GM18526 (cell line): ENCODE data around the gene USP44.

Source experiments
- POLR2A ChIP-seq: IDR thresholded peaks from 3 replicates; pipeline ENCODE4 v1.6.1; 2011; ENCODE audit not compliant: insufficient read length; ENCODE audit errors: extremely low read depth

The USP44 gene

DNA sequence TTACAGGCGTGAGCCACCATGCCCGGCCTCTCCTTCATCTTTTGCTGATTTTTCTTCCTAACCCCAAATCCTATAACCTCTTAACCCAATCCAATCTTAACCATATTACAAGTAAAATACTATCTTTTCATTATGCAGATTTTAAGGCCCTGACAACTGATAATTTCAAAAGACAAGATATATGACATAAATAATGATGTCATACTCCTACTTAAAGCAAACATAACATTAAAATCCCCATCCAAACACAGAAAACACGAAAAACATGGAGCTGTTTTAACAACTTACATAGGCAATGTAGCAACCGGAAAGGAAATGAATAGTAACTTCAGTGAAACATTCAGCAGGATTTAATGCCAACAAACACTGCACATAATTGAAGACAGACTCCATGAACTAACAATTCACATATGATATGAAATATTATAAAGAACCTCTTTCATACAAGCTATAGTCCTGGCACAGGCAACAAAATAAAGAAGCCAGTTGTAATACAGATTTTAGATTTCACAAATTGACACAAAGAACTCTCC lies 21.5 kb downstream of the USP44 start:
- TF ChIP-seq POLR2A, result no peak

- no peak for TF ChIP-seq POLR2A
Observed at GRCh38 chr12:95528431-95528830, 22.8 kb downstream of the USP44 start.

DNA sequence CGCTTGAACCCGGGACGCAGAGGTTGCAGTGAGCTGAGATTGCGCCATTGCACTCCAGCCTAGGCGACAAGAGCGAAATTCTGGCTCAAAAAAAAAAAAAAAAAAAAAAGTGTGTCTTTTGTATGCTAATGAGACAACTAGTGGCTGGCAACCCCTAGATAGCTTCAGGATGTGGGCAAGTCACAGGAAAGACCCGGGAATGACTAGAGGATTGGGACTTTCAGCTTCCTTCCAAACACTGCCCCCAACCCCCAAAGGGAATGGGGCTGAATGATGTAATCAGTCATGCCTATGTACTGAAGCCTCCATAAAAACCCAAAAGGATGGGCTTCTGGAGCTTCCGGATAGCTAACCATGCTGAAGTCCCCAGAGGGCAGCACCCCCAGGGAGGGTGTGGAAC lies 28.6 kb downstream of the USP44 start:
- no peak for TF ChIP-seq POLR2A

DNA sequence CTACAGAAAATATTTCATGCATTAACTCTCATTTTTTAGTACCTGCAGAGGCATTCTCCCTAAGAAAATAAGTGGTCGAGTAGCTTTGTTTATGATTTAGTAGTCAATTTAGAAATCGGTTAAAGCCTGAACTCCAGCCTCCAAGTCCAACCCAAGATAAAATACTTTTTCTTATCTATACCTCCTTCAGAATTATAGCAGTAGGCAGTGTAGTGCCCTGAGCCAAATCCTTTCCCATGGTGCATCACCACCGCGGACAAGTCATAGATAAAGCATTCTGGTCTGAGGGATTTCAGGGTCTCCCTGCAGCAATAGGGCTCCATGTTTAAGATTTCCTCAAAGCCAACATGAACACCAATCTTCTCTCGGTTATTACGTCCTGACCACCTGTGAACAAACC lies 30.5 kb downstream of the USP44 start:
- no peak for TF ChIP-seq POLR2A

GRCh38 chr12:95518944-95519343 lies 32.3 kb downstream of the USP44 start:
- TF ChIP-seq POLR2A, result no peak

DNA sequence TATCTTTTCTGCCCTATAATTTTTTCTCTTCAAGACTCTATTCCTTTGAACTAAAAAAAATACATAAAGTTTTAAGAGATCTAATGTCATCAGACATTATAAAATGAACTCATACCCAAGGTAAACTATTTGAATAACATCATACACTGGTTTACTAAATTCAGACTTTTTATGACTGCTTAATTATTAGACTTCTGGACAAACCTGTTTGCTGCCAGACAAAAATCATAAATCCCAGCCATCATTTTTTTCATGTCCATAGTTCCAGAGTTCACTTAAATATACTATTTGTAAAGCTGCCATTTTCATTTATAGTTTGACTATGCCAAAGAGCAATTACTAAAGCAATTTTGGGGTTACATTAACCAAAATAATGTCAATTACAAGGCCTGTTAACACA lies 34.0 kb downstream of the USP44 start:
- no peak for TF ChIP-seq POLR2A

- TF ChIP-seq POLR2A, result no peak
Observed at GRCh38 chr12:95516757-95517156, 34.5 kb downstream of the USP44 start.

DNA sequence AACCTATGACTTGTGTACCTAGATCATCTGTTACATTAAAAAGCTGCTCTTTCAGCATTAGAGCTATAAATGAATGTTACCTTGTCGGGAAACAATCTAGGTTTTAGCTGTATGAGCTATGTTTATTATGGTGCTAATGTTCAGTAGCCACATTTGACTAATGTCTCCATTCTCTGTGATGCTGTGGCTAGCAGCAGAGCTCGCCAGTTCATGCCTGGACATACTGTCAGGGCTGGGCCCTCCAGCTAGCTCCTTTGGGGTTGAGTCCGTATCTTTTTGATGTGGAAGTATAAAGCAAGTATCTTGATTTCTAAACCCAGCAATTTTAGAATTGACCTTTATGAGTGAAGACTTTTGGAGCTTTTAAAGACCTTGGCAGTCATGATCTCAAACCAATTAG lies 36.1 kb downstream of the USP44 start:
- no peak for TF ChIP-seq POLR2A

GRCh38 chr12:95513599-95513998 lies 37.7 kb downstream of the USP44 start:
- no peak for TF ChIP-seq POLR2A

DNA sequence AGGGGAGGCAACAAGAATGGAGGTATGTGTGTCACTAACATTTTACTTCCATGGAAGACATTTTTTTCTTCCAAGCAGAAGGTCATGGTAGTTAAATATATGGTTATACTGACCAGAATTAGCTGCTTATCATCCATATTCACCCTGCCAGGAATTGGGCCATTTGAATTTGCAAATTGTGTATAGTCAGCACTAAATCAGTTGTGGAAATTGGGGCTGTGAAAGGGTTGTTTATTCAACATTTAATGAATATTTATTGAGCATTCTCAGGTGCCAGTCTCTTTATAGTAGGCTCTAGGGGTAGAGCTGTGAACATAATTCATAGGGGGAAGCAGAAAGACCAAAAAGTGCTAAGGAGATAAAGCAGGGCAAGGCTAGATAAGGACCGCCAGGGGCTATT lies 39.3 kb downstream of the USP44 start:
- no peak for TF ChIP-seq POLR2A

DNA sequence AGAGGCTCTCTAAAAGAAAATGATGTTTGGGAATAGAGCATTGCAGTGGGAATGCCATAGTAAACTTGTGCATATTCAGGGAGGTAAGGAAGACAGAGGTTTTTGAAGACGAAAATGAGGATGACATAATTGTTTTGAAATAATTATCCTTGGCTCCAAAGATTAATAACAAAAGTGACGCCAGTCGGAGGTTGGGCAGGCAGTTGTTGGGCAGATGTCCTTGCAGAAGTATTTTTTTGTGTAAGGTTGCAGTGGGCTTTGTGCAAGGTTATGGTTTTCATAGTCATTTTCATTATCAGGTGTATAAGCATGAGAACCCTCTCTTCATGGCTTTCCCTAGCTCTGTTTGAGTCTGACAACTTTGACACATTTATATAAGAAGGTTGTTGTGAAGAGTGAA lies 42.0 kb downstream of the USP44 start:
- no peak for TF ChIP-seq POLR2A

DNA sequence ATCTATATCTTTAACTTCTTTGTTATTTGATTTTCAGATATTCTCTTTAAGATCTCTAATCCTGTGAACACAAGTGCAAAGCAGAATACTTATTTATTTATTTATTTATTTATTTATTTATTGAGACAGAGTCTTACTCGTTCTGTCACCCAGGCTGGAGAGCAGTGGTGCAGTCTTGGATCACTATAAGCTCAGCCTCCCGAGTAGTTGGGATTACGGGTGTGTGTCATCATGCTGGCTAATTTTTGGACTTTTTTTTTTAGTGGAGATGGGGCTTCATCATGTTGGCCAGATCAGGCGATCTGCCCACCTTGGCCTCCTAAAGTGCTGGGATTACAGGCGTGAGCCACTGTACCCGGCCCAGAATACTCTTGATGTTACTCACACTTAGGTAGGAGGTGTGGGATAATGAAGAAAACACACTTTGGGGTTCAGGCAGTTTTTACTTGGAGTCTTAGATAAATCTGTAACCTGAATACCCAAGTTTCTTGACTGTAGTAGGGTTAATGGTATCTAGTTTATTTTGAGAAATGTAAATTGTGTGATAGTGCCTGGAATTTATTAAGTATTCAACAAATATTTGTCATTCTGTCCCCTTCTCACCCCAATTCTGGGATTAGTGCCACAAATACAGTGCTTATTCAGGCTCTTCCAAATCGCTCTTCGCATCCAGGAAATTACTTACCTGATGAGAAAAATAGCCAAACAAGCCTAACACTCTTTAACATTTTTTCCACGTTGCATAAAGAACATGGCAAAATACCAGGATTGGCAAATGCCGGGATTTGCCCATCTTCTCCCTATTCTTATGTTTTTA lies 44.4 kb downstream of the USP44 start:
- TF ChIP-seq POLR2A, result no peak

DNA sequence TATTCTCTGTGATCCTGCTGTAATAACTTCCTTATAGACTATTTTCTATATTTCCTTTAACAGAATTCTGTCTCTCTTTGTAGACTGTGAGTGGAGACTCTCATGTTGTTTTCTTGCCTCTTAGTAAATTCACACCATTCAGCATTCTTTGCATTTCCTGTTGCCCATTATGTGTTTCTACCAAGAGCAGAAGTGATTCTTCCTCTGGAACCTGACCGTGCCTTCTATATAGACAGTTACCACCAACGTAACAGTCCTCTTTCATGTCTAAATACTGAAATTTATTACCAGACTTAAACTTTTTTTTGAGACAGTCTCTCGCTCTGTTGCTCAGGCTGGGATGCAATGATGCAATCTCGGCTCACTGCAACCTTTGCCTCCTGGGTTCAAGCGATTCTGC lies 46.2 kb downstream of the USP44 start:
- TF ChIP-seq POLR2A, result no peak

GRCh38 chr12:95504140-95504539 lies 47.1 kb downstream of the USP44 start:
- TF ChIP-seq POLR2A, result no peak

DNA sequence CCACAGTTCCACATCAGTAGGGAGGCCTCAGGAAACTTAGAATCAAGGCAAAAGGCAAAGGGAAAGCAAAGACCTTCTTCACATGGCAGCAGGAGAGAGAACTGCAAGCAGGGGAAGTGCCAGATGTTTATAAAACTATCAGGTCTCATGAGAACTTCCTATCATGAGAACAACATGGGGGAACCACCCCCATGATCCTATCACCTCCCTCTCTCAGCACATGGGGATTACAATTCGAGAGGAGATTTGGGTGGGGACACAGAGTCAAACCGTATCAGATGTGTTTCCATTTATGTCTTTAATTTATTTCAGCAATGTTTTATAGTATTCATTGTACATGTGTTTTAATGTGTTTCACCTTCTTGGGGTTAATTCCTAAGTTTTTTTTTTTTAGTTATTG lies 51.5 kb downstream of the USP44 start:
- TF ChIP-seq POLR2A, result no peak

- no peak for TF ChIP-seq POLR2A
Observed at GRCh38 chr12:95498968-95499367, 52.3 kb downstream of the USP44 start.

- TF ChIP-seq POLR2A, result no peak
Observed at GRCh38 chr12:95497031-95497430, 54.2 kb downstream of the USP44 start.
